B cell (primary cell): ENCODE results near the gene MAP3K21. TPM values are rescaled to one million over a fixed set of nuclear protein-coding genes. Genes with fewer than 3 reads are reported as not detected.

Source experiments
- ATAC-seq: fragments of 200-7000 bp; cut with Tn5 transposase; one replicate; pipeline ENCODE4 v1.10.0; 2021; ENCODE audit warnings: low read depth, mild to moderate bottlenecking, moderate number of reproducible peaks, moderate library complexity
- CTCF ChIA-PET: fragments of 350-600 bp; sonication (Branson Sonifier 250); formaldehyde crosslinking; loops from one replicate; lab custom pipeline; 2021; ENCODE audit warnings: antibody characterized with exemption, inconsistent platforms; lab: Charles Lee
- POLR2A ChIA-PET: fragments of 350-600 bp; sonication (Branson Sonifier 250); formaldehyde crosslinking; loops from one replicate; lab custom pipeline; 2021; ENCODE audit warnings: antibody characterized with exemption; lab: Charles Lee
- DNase-seq: peaks from one replicate; pipeline ENCODE4 v3.0.0; 2013
- H2AFZ ChIP-seq: 2 replicates; pipeline ENCODE4 v1.6.1; 2012; ENCODE audit warnings: mild to moderate bottlenecking, low read depth, low read length; ENCODE audit not compliant: insufficient read depth, poor library complexity, severe bottlenecking
- H3K27ac ChIP-seq, 2 donors: 1 replicate in 1 of 2; 2 replicates in 1 of 2; pipeline ENCODE4 v1.5.1; 2012 to 2013; ENCODE audit warnings: low read length in 2 of 2, mild to moderate bottlenecking in 2 of 2, moderate library complexity in 1 of 2
- H3K27me3 ChIP-seq, 4 experiments: fragments of 200-600 bp in 1 of 4; sonication (generic) in 1 of 4; replicated peaks in 1 of 4; 1 replicate in 2 of 4; 2 replicates in 2 of 4; pipeline versions ENCODE4 v1.6.1 to v1.7.0; 2013 to 2016; ENCODE audit warnings: low read length in 3 of 4, mild to moderate bottlenecking in 2 of 4, mixed read lengths in 1 of 4, moderate library complexity in 1 of 4; ENCODE audit not compliant: insufficient read depth in 4 of 4, control insufficient read depth in 3 of 4; ENCODE audit errors: control extremely low read depth in 1 of 4
- H3K36me3 ChIP-seq, 2 experiments: replicated peaks in 1 of 2; 1 replicate in 1 of 2; 2 replicates in 1 of 2; pipeline versions ENCODE4 v1.6.1 to v1.7.1; 2013; ENCODE audit warnings: low read length in 1 of 2; ENCODE audit not compliant: insufficient read depth in 2 of 2, control insufficient read depth in 1 of 2; ENCODE audit errors: control extremely low read depth in 1 of 2, extremely low read depth in 1 of 2
- H3K4me1 ChIP-seq, 2 donors: fragments of 200-600 bp in 1 of 2; sonication (generic) in 1 of 2; 1 replicate in 1 of 2; 2 replicates in 1 of 2; pipeline versions ENCODE4 v1.5.1 to v1.6.1; 2013 to 2017; ENCODE audit warnings: low read length in 2 of 2; ENCODE audit not compliant: control insufficient read depth in 2 of 2, insufficient read depth in 2 of 2
- H3K4me2 ChIP-seq: replicated peaks from 2 replicates; pipeline ENCODE3; 2012; ENCODE audit warnings: mild to moderate bottlenecking, low read depth, low read length; ENCODE audit not compliant: poor library complexity, severe bottlenecking
- H3K4me3 ChIP-seq, 5 experiments: fragments of 200-600 bp in 1 of 5; sonication (generic) in 1 of 5; 1 replicate in 3 of 5; 2 replicates in 2 of 5; pipeline versions ENCODE4 v1.5.1 to v1.7.0; 2011 to 2016; ENCODE audit warnings: low read length in 4 of 5, mild to moderate bottlenecking in 4 of 5, low read depth in 2 of 5, control low read depth in 1 of 5, moderate library complexity in 1 of 5; ENCODE audit not compliant: insufficient read depth in 1 of 5; ENCODE audit errors: control extremely low read depth in 1 of 5, extremely low read depth in 1 of 5
- H3K79me2 ChIP-seq: fragments of 200-600 bp; sonication (generic); one replicate; pipeline ENCODE4 v1.6.0; 2016; ENCODE audit warnings: low read length; ENCODE audit not compliant: control insufficient read depth, insufficient read depth
- H3K9ac ChIP-seq: fragments of 200-600 bp; sonication (generic); 2 replicates; pipeline ENCODE4 v1.6.1; 2017; ENCODE audit warnings: mild to moderate bottlenecking, low read length, moderate library complexity
- H3K9me3 ChIP-seq, 3 donors: one replicate each; pipeline versions ENCODE4 v1.6.1 to v1.7.1; 2013; ENCODE audit warnings: low read length in 2 of 3; ENCODE audit not compliant: control insufficient read depth in 2 of 3, insufficient read depth in 1 of 3; ENCODE audit errors: control extremely low read depth in 1 of 3
- H4K20me1 ChIP-seq: 2 replicates; pipeline ENCODE4 v1.6.0; 2012; ENCODE audit warnings: mild to moderate bottlenecking, low read length; ENCODE audit not compliant: insufficient read depth, control insufficient read depth, poor library complexity, severe bottlenecking
- H3K27ac Mint-ChIP-seq: one replicate; pipeline ENCODE4 v1.8.0; 2021; ENCODE audit warnings: mixed read lengths
- H3K27me3 Mint-ChIP-seq: one replicate; pipeline ENCODE4 v1.8.0; 2021; ENCODE audit warnings: mixed read lengths
- H3K4me1 Mint-ChIP-seq: one replicate; pipeline ENCODE4 v1.8.0; 2021; ENCODE audit warnings: mixed read lengths
- H3K4me3 Mint-ChIP-seq: one replicate; pipeline ENCODE4 v1.8.0; 2021; ENCODE audit warnings: mixed read lengths
- H3K9me3 Mint-ChIP-seq: one replicate; pipeline ENCODE4 v1.8.0; 2022; ENCODE audit warnings: mixed read lengths; ENCODE audit not compliant: insufficient read depth
- EZH2 ChIP-seq: IDR thresholded peaks from 2 replicates; pipeline ENCODE4 v1.6.1; 2012; ENCODE audit warnings: borderline replicate concordance, low read depth, mild to moderate bottlenecking, moderate library complexity, low read length; ENCODE audit not compliant: insufficient read depth, poor library complexity, severe bottlenecking
- WGBS: methylation state at CpG from one replicate; pipeline ENCODE4 v1.1.5; 2013; ENCODE audit warnings: missing lambda C conversion rate; ENCODE audit not compliant: insufficient coverage; 5-methylcytosine and 5-hydroxymethylcytosine counted together
- intact Hi-C: fragments of 100-400 bp; cut with micrococcal nuclease; formaldehyde crosslinking; loops from one replicate; pipeline ENCODE4 v1.10.0; 2022
- polyA plus RNA-seq: library from polyadenylated mRNA; depleted of rRNA; stranded (reverse); fragments of >200 nt; gene quantifications from 2 replicates; pipeline ENCODE4 v1.2.3, GENCODE V29; 2012
- total RNA-seq, 2 donors: library from RNA; stranded (reverse); fragments of 120-200 nt in 1 of 2; gene quantifications; 1 replicate in 1 of 2; 2 replicates in 1 of 2; pipeline versions ENCODE4 v1.2.3 to v1.2.4, GENCODE V29; 2013 to 2022
- TF ChIP-seq, protein P1 (sequence below): fragments of 200-600 bp; IDR thresholded peaks from one replicate; pipeline ENCODE4 v1.8.0; 2022; ENCODE audit warnings: antibody characterized with exemption, mild to moderate bottlenecking

The MAP3K21 gene
- total and polyA plus RNA-seq, 2 donors (not counting 1 experiment from before 2014, with no cell fraction given) = 1.5 to 3.7 TPM

- Mint-ChIP-seq H3K4me1 (peaks cover 2% of the 10 kb centered on the region), H3K9me3 (no peaks in the 10 kb centered on the region), H3K4me3 (no peak overlapping the region), H3K27me3 (no peaks in the 10 kb centered on the region), H3K27ac (no peak overlapping the region)
- H3K4me3 ChIP-seq = no peak overlapping the region
- H3K27me3 ChIP-seq = no peaks in the 10 kb centered on the region
- no peak overlapping the region for H3K9ac ChIP-seq
- H3K27ac ChIP-seq = no peak overlapping the region
- POLR2A ChIA-PET = no interaction called here
- peaks cover 0 to 5% of the 10 kb centered on the region in 2 donors for H3K4me1 ChIP-seq
- intact Hi-C loops = no loop called here
- H3K4me2 ChIP-seq = no peak overlapping the region
- no peak for ATAC-seq
- CTCF ChIA-PET = interaction anchor here (0.8 to 1.9 kb wide), 4 partner anchors 11 to 59 kb away, joined by 3 to 7 read pairs (median 4); no protein-coding TSS in a partner anchor
- no peaks in the 10 kb centered on the region for H3K79me2 ChIP-seq
- DNase-seq = no peak
- H3K36me3 ChIP-seq = no peaks in the 10 kb centered on the region
- H4K20me1 ChIP-seq = no peaks in the 10 kb centered on the region
- TF ChIP-seq, protein P1, sequence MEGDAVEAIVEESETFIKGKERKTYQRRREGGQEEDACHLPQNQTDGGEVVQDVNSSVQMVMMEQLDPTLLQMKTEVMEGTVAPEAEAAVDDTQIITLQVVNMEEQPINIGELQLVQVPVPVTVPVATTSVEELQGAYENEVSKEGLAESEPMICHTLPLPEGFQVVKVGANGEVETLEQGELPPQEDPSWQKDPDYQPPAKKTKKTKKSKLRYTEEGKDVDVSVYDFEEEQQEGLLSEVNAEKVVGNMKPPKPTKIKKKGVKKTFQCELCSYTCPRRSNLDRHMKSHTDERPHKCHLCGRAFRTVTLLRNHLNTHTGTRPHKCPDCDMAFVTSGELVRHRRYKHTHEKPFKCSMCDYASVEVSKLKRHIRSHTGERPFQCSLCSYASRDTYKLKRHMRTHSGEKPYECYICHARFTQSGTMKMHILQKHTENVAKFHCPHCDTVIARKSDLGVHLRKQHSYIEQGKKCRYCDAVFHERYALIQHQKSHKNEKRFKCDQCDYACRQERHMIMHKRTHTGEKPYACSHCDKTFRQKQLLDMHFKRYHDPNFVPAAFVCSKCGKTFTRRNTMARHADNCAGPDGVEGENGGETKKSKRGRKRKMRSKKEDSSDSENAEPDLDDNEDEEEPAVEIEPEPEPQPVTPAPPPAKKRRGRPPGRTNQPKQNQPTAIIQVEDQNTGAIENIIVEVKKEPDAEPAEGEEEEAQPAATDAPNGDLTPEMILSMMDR = no peak
- no peak for TF ChIP-seq EZH2
- H3K9me3 ChIP-seq = no peaks in the 10 kb centered on the region
- no peak overlapping the region for H2AFZ ChIP-seq
- WGBS = no CpG with 5 or more reads among the region's 1 CpG
Observed at GRCh38 chr1:233362743-233363142, 35.2 kb downstream of the MAP3K21 start.

DNA sequence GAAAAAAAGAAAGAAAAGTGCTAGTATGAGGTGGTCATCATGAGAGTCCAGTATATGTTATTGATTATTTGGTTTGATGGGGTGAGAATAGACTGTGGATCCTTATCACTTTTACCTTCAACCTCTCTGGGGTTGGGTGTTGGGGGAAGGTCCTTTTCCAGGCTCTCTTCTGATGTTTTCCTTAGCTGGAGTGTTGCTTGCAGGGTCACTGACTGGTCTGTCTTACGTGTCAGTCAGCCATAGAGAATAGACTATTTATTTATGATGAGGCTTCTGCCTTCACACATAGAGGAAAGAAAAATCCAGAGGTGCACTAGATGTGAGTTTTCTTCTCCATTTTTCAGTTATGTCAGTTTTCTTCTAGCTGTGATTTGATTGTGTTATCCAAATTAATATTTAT lies 36.5 kb downstream of the MAP3K21 start:
- Mint-ChIP-seq H3K4me1 (no peaks in the 10 kb centered on the region), H3K27ac (no peak overlapping the region), H3K9me3 (no peaks in the 10 kb centered on the region), H3K27me3 (no peaks in the 10 kb centered on the region), H3K4me3 (no peak overlapping the region)
- ATAC-seq (no peak), DNase-seq (no peak)
- no peak overlapping the region for H3K4me3 ChIP-seq
- H3K4me1 ChIP-seq = no peaks in the 10 kb centered on the region
- H3K27me3 ChIP-seq = no peaks in the 10 kb centered on the region
- no peaks in the 10 kb centered on the region for H4K20me1 ChIP-seq
- H3K79me2 ChIP-seq = no peaks in the 10 kb centered on the region
- no peak overlapping the region for H3K9ac ChIP-seq
- no peaks in the 10 kb centered on the region for H3K36me3 ChIP-seq
- TF ChIP-seq, protein P1 = no peak
- no peak for TF ChIP-seq EZH2
- no peak overlapping the region for H3K27ac ChIP-seq
- H3K9me3 ChIP-seq = no peaks in the 10 kb centered on the region
- H2AFZ ChIP-seq = no peak overlapping the region
- ChIA-PET POLR2A (no interaction called here), CTCF (interaction anchor here (0.8 to 1.9 kb wide), 12 partner anchors 10 to 62 kb away, joined by 3 to 7 read pairs (median 3); no protein-coding TSS in a partner anchor)
- no peak overlapping the region for H3K4me2 ChIP-seq
- WGBS = no CpG with 5 or more reads among the region's 1 CpG
- intact Hi-C loops = loop anchor here (1.0 kb wide), 1 partner anchor 60 kb away; no protein-coding TSS in a partner anchor
